K562 (cell line): ENCODE results near the gene LCNL1. TPM values are rescaled to one million over a fixed set of nuclear protein-coding genes. Genes with fewer than 3 reads are reported as not detected.

Experiments used
- ERF ChIP-seq: fragments of 450-650 bp; formaldehyde crosslinking; IDR thresholded peaks from 2 replicates; pipeline ENCODE4 v1.4.0; 2020; ENCODE audit warnings: mild to moderate bottlenecking, mixed read lengths
- EWSR1 ChIP-seq: fragments of 450-650 bp; IDR thresholded peaks from 2 replicates; pipeline ENCODE4 v1.6.1; 2018; ENCODE audit warnings: borderline replicate concordance, mild to moderate bottlenecking, low read depth, moderate library complexity; ENCODE audit not compliant: partially characterized antibody
- EZH2 ChIP-seq: IDR thresholded peaks from 2 replicates; pipeline ENCODE4 v1.6.1; 2012; ENCODE audit warnings: low read depth, mild to moderate bottlenecking, inconsistent platforms, low read length, borderline replicate concordance
- FOXK2 ChIP-seq, 2 experiments: fragments of 450-650 bp; IDR thresholded peaks in 1 of 2; conservative IDR thresholded peaks in 1 of 2; 2 replicates each; pipeline ENCODE4 v1.6.1; 2016; ENCODE audit warnings: low read depth in 2 of 2, mild to moderate bottlenecking in 1 of 2
- GABPB2 ChIP-seq: fragments of 250-450 bp; sonication (Bioruptor Pico); conservative IDR thresholded peaks from 2 replicates; pipeline ENCODE4 v1.5.1; 2021; ENCODE audit warnings: mild to moderate bottlenecking
- HLTF ChIP-seq: fragments of 450-650 bp; IDR thresholded peaks from 2 replicates; pipeline ENCODE4 v1.6.1; 2016
- HNRNPUL1 ChIP-seq: fragments of 200-400 bp; formaldehyde crosslinking; IDR thresholded peaks from 2 replicates; pipeline ENCODE4 v1.6.1; 2017; ENCODE audit warnings: low read length
- MEIS2 ChIP-seq: fragments of 450-650 bp; IDR thresholded peaks from 2 replicates; pipeline ENCODE4 v1.6.1; 2014; ENCODE audit warnings: mild to moderate bottlenecking; ENCODE audit not compliant: partially characterized antibody
- NUFIP1 ChIP-seq: fragments of 450-650 bp; IDR thresholded peaks from 2 replicates; pipeline ENCODE4 v1.6.1; 2018; ENCODE audit not compliant: partially characterized antibody
- SETDB1 ChIP-seq: IDR thresholded peaks from one replicate; pipeline ENCODE4 v1.6.1; 2012; ENCODE audit warnings: low read length, control low read depth, inconsistent platforms
- SIRT6 ChIP-seq: IDR thresholded peaks from one replicate; pipeline ENCODE4 v1.6.1; 2012; ENCODE audit warnings: low read depth, mild to moderate bottlenecking, control low read depth, inconsistent platforms, low read length, moderate library complexity
- SOX6 ChIP-seq: fragments of 450-650 bp; IDR thresholded peaks from 2 replicates; pipeline ENCODE4 v1.6.1; 2014; ENCODE audit warnings: mild to moderate bottlenecking
- TRIM28 ChIP-seq: fragments of 450-650 bp; IDR thresholded peaks from 2 replicates; pipeline ENCODE4 v1.6.1; 2017
- ZKSCAN8 ChIP-seq: fragments of 200-800 bp; sonication (Bioruptor generic); IDR thresholded peaks from 2 replicates; pipeline ENCODE4 v1.6.1; 2016; ENCODE audit warnings: missing genetic modification characterization, missing compliant biosample characterization
- ZNF253 ChIP-seq: fragments of 250-450 bp; sonication (Bioruptor Pico); conservative IDR thresholded peaks from 2 replicates; pipeline ENCODE4 v1.6.1; 2021; ENCODE audit warnings: mild to moderate bottlenecking
- polyA plus RNA-seq, 8 experiments: library from polyadenylated mRNA; depleted of rRNA in 4 of 8; stranded (reverse) in 5 of 8; unstranded in 3 of 8; fragments of >200 nt; fragmentation: Nextera tagmentation in 2 of 8; fragmentation: Illumina TruSeq in 1 of 8; extraction: Ambion mirVana in 2 of 8; extraction: Trizol in 1 of 8; gene quantifications; 2 replicates each; pipeline versions ENCODE4 v1.2.1 to v1.2.3, GENCODE V29; 2011 to 2014; ENCODE audit warnings: inconsistent platforms in 1 of 8, missing spikeins in 1 of 8
- total RNA-seq, 7 experiments: library from RNA; depleted of rRNA in 6 of 7; stranded (reverse); fragments of >200 nt in 6 of 7; fragmentation: Illumina TruSeq in 2 of 7; extraction: Trizol in 2 of 7; gene quantifications; 2 replicates each; pipeline versions ENCODE4 v1.2.1 to v1.2.3, GENCODE V29; 2011 to 2021; ENCODE audit warnings: low replicate concordance in 1 of 7
- TF ChIP-seq, protein P1 (sequence below): fragments of 250-450 bp; sonication (Bioruptor Pico); IDR thresholded peaks from 2 replicates; pipeline ENCODE4 v1.5.0; 2020; ENCODE audit warnings: mild to moderate bottlenecking
- TF ChIP-seq, protein P2 (sequence below), 2 experiments: fragments of 450-650 bp in 1 of 2; IDR thresholded peaks; 2 replicates each; pipeline ENCODE4 v1.6.1; 2011 to 2017; ENCODE audit warnings: low read depth in 2 of 2, antibody characterized with exemption in 1 of 2, borderline replicate concordance in 1 of 2, low read length in 1 of 2, mild to moderate bottlenecking in 1 of 2, mixed read lengths in 1 of 2; ENCODE audit not compliant: control insufficient read depth in 1 of 2
- TF ChIP-seq, protein P3 (sequence below): fragments of 450-650 bp; IDR thresholded peaks from 2 replicates; pipeline ENCODE4 v1.7.1; 2018; ENCODE audit warnings: mild to moderate bottlenecking, low read depth; ENCODE audit not compliant: partially characterized antibody
- TF ChIP-seq, protein P4 (sequence below): sonication (generic); formaldehyde crosslinking; IDR thresholded peaks from 2 replicates; pipeline ENCODE4 v1.4.0; 2020; ENCODE audit warnings: mild to moderate bottlenecking, missing genetic modification reagents

The LCNL1 gene
- total and polyA plus RNA-seq, 9 of the 15 experiments (the other 6 are each of a cell fraction or from before 2014, with no cell fraction given), result 0.04 to 0.16 (median 0.04) TPM; not detected in 4

DNA sequence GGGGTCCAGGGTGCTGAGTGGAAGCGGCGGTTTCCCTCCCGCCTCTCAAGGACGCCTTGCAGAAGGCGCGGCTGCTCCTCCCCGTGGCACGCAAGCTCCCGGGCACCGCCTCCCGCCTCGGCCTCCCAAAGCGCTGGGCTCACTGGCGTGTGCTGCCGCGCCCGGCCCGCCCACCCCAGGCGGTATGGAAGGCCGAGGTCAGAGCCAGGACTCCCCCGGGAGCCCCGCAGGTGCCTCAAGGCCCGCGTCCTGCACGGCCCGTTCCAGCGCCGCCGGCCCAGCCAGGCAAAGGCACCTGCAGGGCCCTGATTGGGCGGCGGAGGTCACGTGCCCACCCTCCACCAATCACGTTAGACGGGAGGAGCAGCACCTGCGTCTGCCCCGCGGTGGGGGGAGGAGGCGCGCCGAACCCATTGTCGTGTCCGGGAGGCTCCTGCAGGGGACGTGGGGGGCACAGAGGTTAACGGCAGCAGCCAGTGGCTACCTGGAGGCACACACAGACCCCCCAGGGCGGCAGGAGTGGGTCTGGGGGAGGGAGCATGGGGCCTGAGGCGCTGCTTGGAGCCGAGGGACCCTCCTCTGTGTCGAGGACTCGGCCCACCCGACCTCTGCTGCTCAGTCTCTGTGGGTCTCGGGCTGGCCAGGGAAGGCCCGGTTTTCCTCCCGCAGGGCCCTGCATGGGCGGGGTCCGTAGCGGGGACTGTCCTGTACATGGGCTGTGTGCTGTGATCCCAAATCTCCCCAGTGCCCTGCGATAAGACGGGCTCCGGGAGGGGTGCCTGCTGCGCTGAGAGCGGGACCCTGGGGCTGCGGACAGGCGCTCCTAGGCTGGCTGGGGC is 32.8 kb upstream of the LCNL1 start (continued):
- TF ChIP-seq, protein P1, sequence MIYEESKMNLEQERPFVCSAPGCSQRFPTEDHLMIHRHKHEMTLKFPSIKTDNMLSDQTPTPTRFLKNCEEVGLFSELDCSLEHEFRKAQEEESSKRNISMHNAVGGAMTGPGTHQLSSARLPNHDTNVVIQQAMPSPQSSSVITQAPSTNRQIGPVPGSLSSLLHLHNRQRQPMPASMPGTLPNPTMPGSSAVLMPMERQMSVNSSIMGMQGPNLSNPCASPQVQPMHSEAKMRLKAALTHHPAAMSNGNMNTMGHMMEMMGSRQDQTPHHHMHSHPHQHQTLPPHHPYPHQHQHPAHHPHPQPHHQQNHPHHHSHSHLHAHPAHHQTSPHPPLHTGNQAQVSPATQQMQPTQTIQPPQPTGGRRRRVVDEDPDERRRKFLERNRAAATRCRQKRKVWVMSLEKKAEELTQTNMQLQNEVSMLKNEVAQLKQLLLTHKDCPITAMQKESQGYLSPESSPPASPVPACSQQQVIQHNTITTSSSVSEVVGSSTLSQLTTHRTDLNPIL, result no peak
- no peak for TF ChIP-seq HLTF
- TF ChIP-seq, protein P2, sequence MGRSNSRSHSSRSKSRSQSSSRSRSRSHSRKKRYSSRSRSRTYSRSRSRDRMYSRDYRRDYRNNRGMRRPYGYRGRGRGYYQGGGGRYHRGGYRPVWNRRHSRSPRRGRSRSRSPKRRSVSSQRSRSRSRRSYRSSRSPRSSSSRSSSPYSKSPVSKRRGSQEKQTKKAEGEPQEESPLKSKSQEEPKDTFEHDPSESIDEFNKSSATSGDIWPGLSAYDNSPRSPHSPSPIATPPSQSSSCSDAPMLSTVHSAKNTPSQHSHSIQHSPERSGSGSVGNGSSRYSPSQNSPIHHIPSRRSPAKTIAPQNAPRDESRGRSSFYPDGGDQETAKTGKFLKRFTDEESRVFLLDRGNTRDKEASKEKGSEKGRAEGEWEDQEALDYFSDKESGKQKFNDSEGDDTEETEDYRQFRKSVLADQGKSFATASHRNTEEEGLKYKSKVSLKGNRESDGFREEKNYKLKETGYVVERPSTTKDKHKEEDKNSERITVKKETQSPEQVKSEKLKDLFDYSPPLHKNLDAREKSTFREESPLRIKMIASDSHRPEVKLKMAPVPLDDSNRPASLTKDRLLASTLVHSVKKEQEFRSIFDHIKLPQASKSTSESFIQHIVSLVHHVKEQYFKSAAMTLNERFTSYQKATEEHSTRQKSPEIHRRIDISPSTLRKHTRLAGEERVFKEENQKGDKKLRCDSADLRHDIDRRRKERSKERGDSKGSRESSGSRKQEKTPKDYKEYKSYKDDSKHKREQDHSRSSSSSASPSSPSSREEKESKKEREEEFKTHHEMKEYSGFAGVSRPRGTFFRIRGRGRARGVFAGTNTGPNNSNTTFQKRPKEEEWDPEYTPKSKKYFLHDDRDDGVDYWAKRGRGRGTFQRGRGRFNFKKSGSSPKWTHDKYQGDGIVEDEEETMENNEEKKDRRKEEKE (IDR thresholded peaks at IDR 0.05; ENCODE audit: borderline replicate concordance in 1 of 2, control insufficient read depth in 1 of 2, low read depth in 2 of 2, low read length in 1 of 2), result no peak
- no peak for TF ChIP-seq TRIM28
- TF ChIP-seq SIRT6, result no peak
- TF ChIP-seq NUFIP1, result no peak
- TF ChIP-seq, protein P3, sequence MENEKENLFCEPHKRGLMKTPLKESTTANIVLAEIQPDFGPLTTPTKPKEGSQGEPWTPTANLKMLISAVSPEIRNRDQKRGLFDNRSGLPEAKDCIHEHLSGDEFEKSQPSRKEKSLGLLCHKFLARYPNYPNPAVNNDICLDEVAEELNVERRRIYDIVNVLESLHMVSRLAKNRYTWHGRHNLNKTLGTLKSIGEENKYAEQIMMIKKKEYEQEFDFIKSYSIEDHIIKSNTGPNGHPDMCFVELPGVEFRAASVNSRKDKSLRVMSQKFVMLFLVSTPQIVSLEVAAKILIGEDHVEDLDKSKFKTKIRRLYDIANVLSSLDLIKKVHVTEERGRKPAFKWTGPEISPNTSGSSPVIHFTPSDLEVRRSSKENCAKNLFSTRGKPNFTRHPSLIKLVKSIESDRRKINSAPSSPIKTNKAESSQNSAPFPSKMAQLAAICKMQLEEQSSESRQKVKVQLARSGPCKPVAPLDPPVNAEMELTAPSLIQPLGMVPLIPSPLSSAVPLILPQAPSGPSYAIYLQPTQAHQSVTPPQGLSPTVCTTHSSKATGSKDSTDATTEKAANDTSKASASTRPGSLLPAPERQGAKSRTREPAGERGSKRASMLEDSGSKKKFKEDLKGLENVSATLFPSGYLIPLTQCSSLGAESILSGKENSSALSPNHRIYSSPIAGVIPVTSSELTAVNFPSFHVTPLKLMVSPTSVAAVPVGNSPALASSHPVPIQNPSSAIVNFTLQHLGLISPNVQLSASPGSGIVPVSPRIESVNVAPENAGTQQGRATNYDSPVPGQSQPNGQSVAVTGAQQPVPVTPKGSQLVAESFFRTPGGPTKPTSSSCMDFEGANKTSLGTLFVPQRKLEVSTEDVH, result no peak
- TF ChIP-seq HNRNPUL1, result no peak
- TF ChIP-seq SOX6, result peak; percentile 59; the same call in 1 of the 2 replicates
- no peak for TF ChIP-seq ZKSCAN8 (CRISPR knock-in tag)
- no peak for TF ChIP-seq EWSR1
- no peak for TF ChIP-seq SETDB1
- peak in 1 of 2 experiments; percentile 26; a peak in 1 of 4 replicates for TF ChIP-seq FOXK2 (conservative IDR thresholded peaks at IDR 0.05 in 1 of 2, IDR thresholded peaks at IDR 0.05 in 1 of 2; ENCODE audit: low read depth in 2 of 2)
- TF ChIP-seq, protein P4, sequence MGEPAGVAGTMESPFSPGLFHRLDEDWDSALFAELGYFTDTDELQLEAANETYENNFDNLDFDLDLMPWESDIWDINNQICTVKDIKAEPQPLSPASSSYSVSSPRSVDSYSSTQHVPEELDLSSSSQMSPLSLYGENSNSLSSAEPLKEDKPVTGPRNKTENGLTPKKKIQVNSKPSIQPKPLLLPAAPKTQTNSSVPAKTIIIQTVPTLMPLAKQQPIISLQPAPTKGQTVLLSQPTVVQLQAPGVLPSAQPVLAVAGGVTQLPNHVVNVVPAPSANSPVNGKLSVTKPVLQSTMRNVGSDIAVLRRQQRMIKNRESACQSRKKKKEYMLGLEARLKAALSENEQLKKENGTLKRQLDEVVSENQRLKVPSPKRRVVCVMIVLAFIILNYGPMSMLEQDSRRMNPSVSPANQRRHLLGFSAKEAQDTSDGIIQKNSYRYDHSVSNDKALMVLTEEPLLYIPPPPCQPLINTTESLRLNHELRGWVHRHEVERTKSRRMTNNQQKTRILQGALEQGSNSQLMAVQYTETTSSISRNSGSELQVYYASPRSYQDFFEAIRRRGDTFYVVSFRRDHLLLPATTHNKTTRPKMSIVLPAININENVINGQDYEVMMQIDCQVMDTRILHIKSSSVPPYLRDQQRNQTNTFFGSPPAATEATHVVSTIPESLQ (CRISPR knock-in tag), result no peak
- TF ChIP-seq ERF (CRISPR knock-in tag), result no peak
- TF ChIP-seq EZH2, result no peak
- no peak for TF ChIP-seq GABPB2 (CRISPR knock-in tag)
- TF ChIP-seq ZNF253 (CRISPR knock-in tag), result no peak
- TF ChIP-seq MEIS2, result no peak
